ENCODE measurements around the gene ADCY7.

GRCh38 chr16:50219402-50219975 lies 46.9 kb upstream of the ADCY7 start:
- no peak for TF ChIP-seq EZH2 (IDR thresholded peaks at IDR 0.05; ENCODE audit: borderline replicate concordance, low read depth, low read length, poor library complexity, severe bottlenecking)
- TF ChIP-seq CTCF (conservative IDR thresholded peaks at IDR 0.05; ENCODE audit: low read depth, low read length): no peak
